ENCODE results near the gene ISLR. TPM values are rescaled to one million over a fixed set of nuclear protein-coding genes. Genes with fewer than 3 reads are reported as not detected.

The ISLR gene
- total and polyA plus RNA-seq, 4 donors: 2.4 to 4.2 (median 3.5) TPM

DNA sequence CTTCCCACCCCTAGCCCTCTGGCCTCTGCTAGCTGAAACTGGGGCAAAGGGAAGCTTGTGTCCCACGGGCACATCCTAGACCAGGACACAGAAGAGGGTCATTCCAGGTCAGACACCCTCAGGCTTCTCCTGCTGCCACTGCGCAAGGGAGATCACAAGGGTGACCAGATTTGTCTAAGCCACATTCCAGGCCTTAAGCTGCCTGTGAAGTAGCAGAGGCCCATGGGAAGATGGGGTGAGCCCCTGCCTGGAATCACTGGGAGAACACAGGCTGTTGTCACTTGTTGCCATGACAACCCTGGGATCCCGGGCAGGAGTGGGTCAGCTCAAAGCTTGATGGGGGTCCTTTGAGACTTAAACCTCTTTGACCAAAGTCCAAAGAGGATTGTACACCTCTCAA lies 18.3 kb downstream of the ISLR start:
- DNase-seq (ENCODE audit: low spot score): no peak
- 54% methylated on average over 3 of the region's 3 CpGs for WGBS
- Histone ChIP-seq H3K27me3 (ENCODE audit: control insufficient read depth in 4 of 4, insufficient read depth in 4 of 4, low read length in 3 of 4) (no peaks in the 10 kb centered on the region), H3K4me3 (ENCODE audit: low read depth in 1 of 3, low read length in 3 of 3) (no peak overlapping the region), H3K36me3 (ENCODE audit: control insufficient read depth in 4 of 4, insufficient read depth in 3 of 4, low read depth in 1 of 4, low read length in 3 of 4) (no peaks in the 10 kb centered on the region), H3K9me3 (ENCODE audit: control insufficient read depth in 4 of 4, low read length in 3 of 4) (no peaks in the 10 kb centered on the region), H3K9ac (ENCODE audit: low read depth in 1 of 2, low read length in 2 of 2) (no peak overlapping the region), H3K27ac (ENCODE audit: low read depth in 1 of 2, low read length in 2 of 2) (no peak overlapping the region), H3K4me1 (ENCODE audit: control insufficient read depth in 4 of 4, insufficient read depth in 4 of 4, low read length in 3 of 4) (no peaks in the 10 kb centered on the region)
- no peak for TF ChIP-seq EGR1 (IDR thresholded peaks at IDR 0.05; ENCODE audit: low read depth in 2 of 2)
- no peak for TF ChIP-seq HNF4G (IDR thresholded peaks at IDR 0.05)
- no peak for TF ChIP-seq YY1 (IDR thresholded peaks at IDR 0.05)
- TF ChIP-seq, protein P1, sequence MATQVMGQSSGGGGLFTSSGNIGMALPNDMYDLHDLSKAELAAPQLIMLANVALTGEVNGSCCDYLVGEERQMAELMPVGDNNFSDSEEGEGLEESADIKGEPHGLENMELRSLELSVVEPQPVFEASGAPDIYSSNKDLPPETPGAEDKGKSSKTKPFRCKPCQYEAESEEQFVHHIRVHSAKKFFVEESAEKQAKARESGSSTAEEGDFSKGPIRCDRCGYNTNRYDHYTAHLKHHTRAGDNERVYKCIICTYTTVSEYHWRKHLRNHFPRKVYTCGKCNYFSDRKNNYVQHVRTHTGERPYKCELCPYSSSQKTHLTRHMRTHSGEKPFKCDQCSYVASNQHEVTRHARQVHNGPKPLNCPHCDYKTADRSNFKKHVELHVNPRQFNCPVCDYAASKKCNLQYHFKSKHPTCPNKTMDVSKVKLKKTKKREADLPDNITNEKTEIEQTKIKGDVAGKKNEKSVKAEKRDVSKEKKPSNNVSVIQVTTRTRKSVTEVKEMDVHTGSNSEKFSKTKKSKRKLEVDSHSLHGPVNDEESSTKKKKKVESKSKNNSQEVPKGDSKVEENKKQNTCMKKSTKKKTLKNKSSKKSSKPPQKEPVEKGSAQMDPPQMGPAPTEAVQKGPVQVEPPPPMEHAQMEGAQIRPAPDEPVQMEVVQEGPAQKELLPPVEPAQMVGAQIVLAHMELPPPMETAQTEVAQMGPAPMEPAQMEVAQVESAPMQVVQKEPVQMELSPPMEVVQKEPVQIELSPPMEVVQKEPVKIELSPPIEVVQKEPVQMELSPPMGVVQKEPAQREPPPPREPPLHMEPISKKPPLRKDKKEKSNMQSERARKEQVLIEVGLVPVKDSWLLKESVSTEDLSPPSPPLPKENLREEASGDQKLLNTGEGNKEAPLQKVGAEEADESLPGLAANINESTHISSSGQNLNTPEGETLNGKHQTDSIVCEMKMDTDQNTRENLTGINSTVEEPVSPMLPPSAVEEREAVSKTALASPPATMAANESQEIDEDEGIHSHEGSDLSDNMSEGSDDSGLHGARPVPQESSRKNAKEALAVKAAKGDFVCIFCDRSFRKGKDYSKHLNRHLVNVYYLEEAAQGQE (IDR thresholded peaks at IDR 0.05): no peak
- TF ChIP-seq, protein P2, sequence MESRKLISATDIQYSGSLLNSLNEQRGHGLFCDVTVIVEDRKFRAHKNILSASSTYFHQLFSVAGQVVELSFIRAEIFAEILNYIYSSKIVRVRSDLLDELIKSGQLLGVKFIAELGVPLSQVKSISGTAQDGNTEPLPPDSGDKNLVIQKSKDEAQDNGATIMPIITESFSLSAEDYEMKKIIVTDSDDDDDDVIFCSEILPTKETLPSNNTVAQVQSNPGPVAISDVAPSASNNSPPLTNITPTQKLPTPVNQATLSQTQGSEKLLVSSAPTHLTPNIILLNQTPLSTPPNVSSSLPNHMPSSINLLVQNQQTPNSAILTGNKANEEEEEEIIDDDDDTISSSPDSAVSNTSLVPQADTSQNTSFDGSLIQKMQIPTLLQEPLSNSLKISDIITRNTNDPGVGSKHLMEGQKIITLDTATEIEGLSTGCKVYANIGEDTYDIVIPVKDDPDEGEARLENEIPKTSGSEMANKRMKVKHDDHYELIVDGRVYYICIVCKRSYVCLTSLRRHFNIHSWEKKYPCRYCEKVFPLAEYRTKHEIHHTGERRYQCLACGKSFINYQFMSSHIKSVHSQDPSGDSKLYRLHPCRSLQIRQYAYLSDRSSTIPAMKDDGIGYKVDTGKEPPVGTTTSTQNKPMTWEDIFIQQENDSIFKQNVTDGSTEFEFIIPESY (IDR thresholded peaks at IDR 0.05): no peak
- no peak for TF ChIP-seq FOXA1 (IDR thresholded peaks at IDR 0.05)
- no peak for TF ChIP-seq GABPA (IDR thresholded peaks at IDR 0.05 in 1 of 2, conservative IDR thresholded peaks at IDR 0.05 in 1 of 2)
- no peak for TF ChIP-seq FOXA2 (IDR thresholded peaks at IDR 0.05)

DNA sequence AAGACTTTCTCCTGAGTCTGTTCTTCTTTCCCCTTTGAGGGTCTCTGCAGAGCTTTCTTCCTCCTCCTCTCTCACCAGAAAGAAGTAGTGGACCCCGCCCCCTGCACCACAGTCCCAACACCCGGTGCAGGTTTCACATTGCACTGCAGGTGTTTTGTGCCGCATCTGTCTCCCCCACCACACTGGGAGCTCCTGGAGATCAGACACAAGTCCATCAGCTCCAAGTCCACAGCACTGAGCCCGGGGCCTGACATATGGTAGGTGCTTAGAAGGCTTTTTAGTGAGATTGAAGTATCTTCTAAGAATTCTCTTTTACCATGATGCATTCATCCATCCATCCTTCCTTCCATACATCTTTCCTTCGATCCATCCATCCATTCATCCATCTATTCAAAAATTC lies 19.2 kb downstream of the ISLR start:
- WGBS: 76% methylated on average over 5 of the region's 5 CpGs
- TF ChIP-seq FOXA2 (IDR thresholded peaks at IDR 0.05): no peak
- TF ChIP-seq, protein P1 (IDR thresholded peaks at IDR 0.05): no peak
- no peak for TF ChIP-seq TAF1 (conservative IDR thresholded peaks at IDR 0.05)
- TF ChIP-seq, protein P2 (IDR thresholded peaks at IDR 0.05): no peak
- TF ChIP-seq, protein P3, sequence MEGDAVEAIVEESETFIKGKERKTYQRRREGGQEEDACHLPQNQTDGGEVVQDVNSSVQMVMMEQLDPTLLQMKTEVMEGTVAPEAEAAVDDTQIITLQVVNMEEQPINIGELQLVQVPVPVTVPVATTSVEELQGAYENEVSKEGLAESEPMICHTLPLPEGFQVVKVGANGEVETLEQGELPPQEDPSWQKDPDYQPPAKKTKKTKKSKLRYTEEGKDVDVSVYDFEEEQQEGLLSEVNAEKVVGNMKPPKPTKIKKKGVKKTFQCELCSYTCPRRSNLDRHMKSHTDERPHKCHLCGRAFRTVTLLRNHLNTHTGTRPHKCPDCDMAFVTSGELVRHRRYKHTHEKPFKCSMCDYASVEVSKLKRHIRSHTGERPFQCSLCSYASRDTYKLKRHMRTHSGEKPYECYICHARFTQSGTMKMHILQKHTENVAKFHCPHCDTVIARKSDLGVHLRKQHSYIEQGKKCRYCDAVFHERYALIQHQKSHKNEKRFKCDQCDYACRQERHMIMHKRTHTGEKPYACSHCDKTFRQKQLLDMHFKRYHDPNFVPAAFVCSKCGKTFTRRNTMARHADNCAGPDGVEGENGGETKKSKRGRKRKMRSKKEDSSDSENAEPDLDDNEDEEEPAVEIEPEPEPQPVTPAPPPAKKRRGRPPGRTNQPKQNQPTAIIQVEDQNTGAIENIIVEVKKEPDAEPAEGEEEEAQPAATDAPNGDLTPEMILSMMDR (IDR thresholded peaks at IDR 0.05; ENCODE audit: low read depth, low read length, missing input control): no peak
- no peak for TF ChIP-seq HNF4G (IDR thresholded peaks at IDR 0.05)
- TF ChIP-seq, protein P4, sequence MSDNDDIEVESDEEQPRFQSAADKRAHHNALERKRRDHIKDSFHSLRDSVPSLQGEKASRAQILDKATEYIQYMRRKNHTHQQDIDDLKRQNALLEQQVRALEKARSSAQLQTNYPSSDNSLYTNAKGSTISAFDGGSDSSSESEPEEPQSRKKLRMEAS (IDR thresholded peaks at IDR 0.05): no peak
- no peak for TF ChIP-seq YY1 (IDR thresholded peaks at IDR 0.05)
- TF ChIP-seq GABPA (IDR thresholded peaks at IDR 0.05 in 1 of 2, conservative IDR thresholded peaks at IDR 0.05 in 1 of 2): no peak
- TF ChIP-seq HNF4A (conservative IDR thresholded peaks at IDR 0.05): no peak
- TF ChIP-seq EGR1 (IDR thresholded peaks at IDR 0.05; ENCODE audit: low read depth in 2 of 2): no peak
- TF ChIP-seq FOXA1 (IDR thresholded peaks at IDR 0.05): no peak
- no peak for TF ChIP-seq NR2F2 (IDR thresholded peaks at IDR 0.05)
- no peak for TF ChIP-seq RAD21 (IDR thresholded peaks at IDR 0.05)
- TF ChIP-seq JUND (IDR thresholded peaks at IDR 0.05): no peak
- TF ChIP-seq, protein P5, sequence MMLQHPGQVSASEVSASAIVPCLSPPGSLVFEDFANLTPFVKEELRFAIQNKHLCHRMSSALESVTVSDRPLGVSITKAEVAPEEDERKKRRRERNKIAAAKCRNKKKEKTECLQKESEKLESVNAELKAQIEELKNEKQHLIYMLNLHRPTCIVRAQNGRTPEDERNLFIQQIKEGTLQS (IDR thresholded peaks at IDR 0.05): no peak
- TF ChIP-seq SP1 (IDR thresholded peaks at IDR 0.05): no peak
- TF ChIP-seq RXRA (IDR thresholded peaks at IDR 0.05): no peak
- H3K4me1 ChIP-seq (ENCODE audit: control insufficient read depth in 4 of 4, insufficient read depth in 4 of 4, low read length in 3 of 4): no peaks in the 10 kb centered on the region
- no peak for DNase-seq (ENCODE audit: low spot score)
- no peak overlapping the region for H3K9ac ChIP-seq (ENCODE audit: low read depth in 1 of 2, low read length in 2 of 2)
- no peaks in the 10 kb centered on the region for H3K36me3 ChIP-seq (ENCODE audit: control insufficient read depth in 4 of 4, insufficient read depth in 3 of 4, low read depth in 1 of 4, low read length in 3 of 4)
- H3K9me3 ChIP-seq (ENCODE audit: control insufficient read depth in 4 of 4, low read length in 3 of 4): no peaks in the 10 kb centered on the region
- H3K27me3 ChIP-seq (ENCODE audit: control insufficient read depth in 4 of 4, insufficient read depth in 4 of 4, low read length in 3 of 4): no peaks in the 10 kb centered on the region
- no peak overlapping the region for H3K4me3 ChIP-seq (ENCODE audit: low read depth in 1 of 3, low read length in 3 of 3)
- H3K27ac ChIP-seq (ENCODE audit: low read depth in 1 of 2, low read length in 2 of 2): no peak overlapping the region
